H1 (cell line): Measurements from ENCODE around the gene CPT2. TPM values are rescaled to one million over a fixed set of nuclear protein-coding genes. Genes with fewer than 3 reads are reported as not detected.

Experiments used
- CTCF ChIA-PET: fragments of 300-600 bp; sonication (Branson Sonifier 250); formaldehyde crosslinking; loops from one replicate; lab custom pipeline; 2021; ENCODE audit not compliant: partially characterized antibody; lab: Charles Lee
- POLR2A ChIA-PET: fragments of 300-600 bp; sonication (Branson Sonifier 250); formaldehyde crosslinking; loops from one replicate; lab custom pipeline; 2021; ENCODE audit warnings: inconsistent platforms; ENCODE audit not compliant: partially characterized antibody; lab: Charles Lee
- DNase-seq, 2 experiments: peaks; one replicate each; pipeline versions ENCODE4 v3.0.0 to v3.0.0-alpha.2; 2010 to 2022; ENCODE audit warnings: low spot score in 2 of 2, low read depth in 1 of 2, mixed read lengths in 1 of 2
- FAIRE-seq: peaks from 2 replicates; lab custom pipeline; 2011; peaks lifted over from hg19 to GRCh38; lab: Jason Lieb, UNC
- H2AFZ ChIP-seq: 2 replicates; pipeline ENCODE4 v1.8.1; 2012; ENCODE audit warnings: low read length, inconsistent platforms
- H2AK5ac ChIP-seq: 2 replicates; pipeline ENCODE4 v1.6.1; 2013; ENCODE audit warnings: low read depth, low read length
- H2BK120ac ChIP-seq: replicated peaks from 2 replicates; pipeline ENCODE3; 2013; ENCODE audit warnings: low read depth, low read length, inconsistent platforms
- H2BK12ac ChIP-seq: 2 replicates; pipeline ENCODE4 v1.6.1; 2013; ENCODE audit warnings: low read depth, low read length
- H2BK15ac ChIP-seq: 2 replicates; pipeline ENCODE4 v1.6.1; 2013; ENCODE audit warnings: low read length
- H2BK20ac ChIP-seq: 2 replicates; pipeline ENCODE4 v1.6.1; 2013; ENCODE audit warnings: low read length
- H2BK5ac ChIP-seq: 2 replicates; pipeline ENCODE4 v1.6.1; 2013; ENCODE audit warnings: low read depth, low read length
- H3K14ac ChIP-seq: 2 replicates; pipeline ENCODE4 v1.6.1; 2013; ENCODE audit warnings: inconsistent platforms; ENCODE audit not compliant: insufficient read length
- H3K18ac ChIP-seq: 2 replicates; pipeline ENCODE4 v1.6.1; 2013; ENCODE audit warnings: low read length; ENCODE audit errors: extremely low read depth
- H3K23ac ChIP-seq: 2 replicates; pipeline ENCODE4 v1.6.1; 2013; ENCODE audit warnings: inconsistent platforms; ENCODE audit not compliant: insufficient read length
- H3K23me2 ChIP-seq: 2 replicates; pipeline ENCODE4 v1.6.1; 2013; ENCODE audit warnings: low read depth, low read length
- H3K27ac ChIP-seq: 2 replicates; pipeline ENCODE4 v1.6.1; 2011; ENCODE audit warnings: low read depth, low read length, inconsistent platforms
- H3K27me3 ChIP-seq, 4 experiments: replicated peaks in 1 of 4; 1 replicate in 1 of 4; 2 replicates in 3 of 4; pipeline versions ENCODE4 v1.6.1 to v1.8.1; 2011 to 2013; ENCODE audit warnings: low read length in 3 of 4, mild to moderate bottlenecking in 3 of 4, inconsistent platforms in 2 of 4, mixed read lengths in 2 of 4, moderate library complexity in 1 of 4; ENCODE audit not compliant: control insufficient read depth in 3 of 4, insufficient read depth in 3 of 4; ENCODE audit errors: extremely low read depth in 1 of 4
- H3K36me3 ChIP-seq, 4 experiments: 2 replicates each; pipeline versions ENCODE4 v1.6.1 to v1.8.1; 2011 to 2013; ENCODE audit warnings: mild to moderate bottlenecking in 4 of 4, low read length in 3 of 4, moderate library complexity in 2 of 4, control low read depth in 1 of 4, inconsistent platforms in 1 of 4; ENCODE audit not compliant: insufficient read depth in 4 of 4, control insufficient read depth in 2 of 4
- H3K4ac ChIP-seq: replicated peaks from 2 replicates; pipeline ENCODE3; 2013; ENCODE audit warnings: low read length, low read depth, mixed read lengths, inconsistent platforms; ENCODE audit not compliant: insufficient read length
- H3K4me1 ChIP-seq, 4 experiments: replicated peaks in 1 of 4; 1 replicate in 1 of 4; 2 replicates in 3 of 4; pipeline versions ENCODE4 v1.6.1 to v1.8.1; 2011 to 2013; ENCODE audit warnings: low read length in 3 of 4, inconsistent platforms in 2 of 4, mixed read lengths in 1 of 4; ENCODE audit not compliant: insufficient read depth in 4 of 4, control insufficient read depth in 3 of 4
- H3K4me2 ChIP-seq, 2 experiments: 2 replicates each; pipeline versions ENCODE4 v1.6.1 to v1.8.1; 2011 to 2013; ENCODE audit warnings: low read depth in 2 of 2, low read length in 2 of 2, control low read depth in 1 of 2, inconsistent platforms in 1 of 2, mild to moderate bottlenecking in 1 of 2; ENCODE audit not compliant: insufficient read depth in 1 of 2
- H3K4me3 ChIP-seq, 4 experiments: fragments of 200-600, 300-600 bp in 1 of 4; sonication (generic), shearing (Covaris generic), sonication (Bioruptor Twin) in 1 of 4; 2 replicates each; pipeline versions ENCODE4 v1.5.1 to v1.8.1; 2011 to 2016; ENCODE audit warnings: low read length in 4 of 4, low read depth in 3 of 4, control low read depth in 2 of 4, inconsistent platforms in 2 of 4, mild to moderate bottlenecking in 2 of 4, mixed read lengths in 1 of 4, moderate library complexity in 1 of 4; ENCODE audit not compliant: insufficient read depth in 2 of 4; ENCODE audit errors: extremely low read depth in 1 of 4
- H3K56ac ChIP-seq: replicated peaks from 2 replicates; pipeline ENCODE3; 2013; ENCODE audit warnings: low read depth, mild to moderate bottlenecking, mixed read lengths, low read length, inconsistent platforms; ENCODE audit not compliant: insufficient read length
- H3K79me1 ChIP-seq: 2 replicates; pipeline ENCODE4 v1.6.1; 2013; ENCODE audit warnings: low read depth, low read length, control low read depth
- H3K79me2 ChIP-seq, 2 experiments: 2 replicates each; pipeline versions ENCODE4 v1.6.1 to v1.8.1; 2012 to 2013; ENCODE audit warnings: low read length in 2 of 2, mild to moderate bottlenecking in 2 of 2, inconsistent platforms in 1 of 2; ENCODE audit not compliant: insufficient read depth in 2 of 2, control insufficient read depth in 1 of 2
- H3K9ac ChIP-seq, 4 experiments: replicated peaks in 1 of 4; 1 replicate in 1 of 4; 2 replicates in 3 of 4; pipeline versions ENCODE4 v1.6.1 to v1.8.1; 2011 to 2013; ENCODE audit warnings: low read depth in 3 of 4, low read length in 3 of 4, control low read depth in 2 of 4, mild to moderate bottlenecking in 2 of 4, moderate library complexity in 2 of 4, inconsistent platforms in 1 of 4; ENCODE audit errors: extremely low read depth in 1 of 4
- H3K9me3 ChIP-seq, 2 experiments: 2 replicates each; pipeline versions ENCODE4 v1.6.1 to v1.8.1; 2012 to 2013; ENCODE audit warnings: mild to moderate bottlenecking in 2 of 2, moderate library complexity in 2 of 2, control low read depth in 1 of 2, inconsistent platforms in 1 of 2, low read depth in 1 of 2, low read length in 1 of 2, mixed read lengths in 1 of 2; ENCODE audit not compliant: insufficient read depth in 2 of 2
- H4K20me1 ChIP-seq, 2 experiments: replicated peaks in 1 of 2; 2 replicates each; pipeline versions ENCODE3 to v1.8.1; 2011 to 2013; ENCODE audit warnings: inconsistent platforms in 2 of 2, low read length in 2 of 2, mild to moderate bottlenecking in 1 of 2; ENCODE audit not compliant: insufficient read depth in 2 of 2, control insufficient read depth in 1 of 2
- H4K5ac ChIP-seq: 2 replicates; pipeline ENCODE4 v1.6.1; 2013; ENCODE audit warnings: low read length, low read depth, mixed read lengths, inconsistent platforms; ENCODE audit not compliant: insufficient read length
- H4K8ac ChIP-seq: 2 replicates; pipeline ENCODE4 v1.8.0; 2013; ENCODE audit warnings: mild to moderate bottlenecking, moderate library complexity, low read length, inconsistent platforms; ENCODE audit not compliant: insufficient read depth; ENCODE audit errors: extremely low read depth
- H4K91ac ChIP-seq: replicated peaks from 2 replicates; pipeline ENCODE3; 2013; ENCODE audit warnings: low read length, mixed read lengths, inconsistent platforms; ENCODE audit not compliant: insufficient read length
- CTCF ChIP-seq, 3 experiments: IDR thresholded peaks; 1 replicate in 2 of 3; 2 replicates in 1 of 3; pipeline versions ENCODE4 v1.5.1 to v1.6.1; 2011; ENCODE audit warnings: low read length in 3 of 3, mild to moderate bottlenecking in 3 of 3, inconsistent platforms in 2 of 3, low read depth in 1 of 3, moderate library complexity in 1 of 3; ENCODE audit not compliant: insufficient read depth in 1 of 3; ENCODE audit errors: control extremely low read depth in 1 of 3
- E2F6 ChIP-seq: IDR thresholded peaks from 2 replicates; pipeline ENCODE4 v1.6.1; 2012; ENCODE audit warnings: inconsistent platforms
- RAD21 ChIP-seq, 2 experiments: IDR thresholded peaks in 1 of 2; conservative IDR thresholded peaks in 1 of 2; 2 replicates each; pipeline ENCODE4 v1.6.1; 2011; ENCODE audit warnings: low read depth in 2 of 2, low read length in 2 of 2, improper control_type of control experiment in 1 of 2, inconsistent platforms in 1 of 2, mild to moderate bottlenecking in 1 of 2, moderate library complexity in 1 of 2
- WGBS, 2 experiments: shearing (Covaris generic) in 1 of 2; methylation state at CpG; one replicate each; pipeline versions ENCODE4 v1.1.6 to v1.1.7; 2013 to 2015; ENCODE audit warnings: low lambda C conversion rate in 2 of 2, mixed read lengths in 2 of 2, inconsistent platforms in 1 of 2, low coverage in 1 of 2, missing lambda C conversion rate in 1 of 2; ENCODE audit not compliant: insufficient replicate concordance in 2 of 2, insufficient coverage in 1 of 2, insufficient read length in 1 of 2; ENCODE audit errors: extremely low coverage in 1 of 2, missing lambda C conversion rate in 1 of 2; 5-methylcytosine and 5-hydroxymethylcytosine counted together
- polyA plus RNA-seq, 7 experiments: library from polyadenylated mRNA; depleted of rRNA in 3 of 7; stranded (reverse) in 5 of 7; unstranded in 2 of 7; fragments of >200 nt in 5 of 7; fragments of 200-250 nt in 2 of 7; gene quantifications; 1 replicate in 5 of 7; 2 replicates in 1 of 7; 4 replicates in 1 of 7; pipeline versions ENCODE4 v1.2.1 to v1.2.3, GENCODE V29; 2011 to 2013; ENCODE audit warnings: missing spikeins in 2 of 7, mixed read lengths in 2 of 7
- total RNA-seq: library from RNA; stranded (reverse); fragmentation: NEBNext Ultra II Directional; extraction: Animal tissue kit (Norgen Biotek cat#: 25700); gene quantifications from 2 replicates; pipeline ENCODE4 v1.2.1, GENCODE V29; 2021

Gene CPT2
- total and polyA plus RNA-seq, 2 of the 8 experiments (the other 6 are each of a cell fraction or from before 2014, with no cell fraction given): 23.9 to 25.5 TPM

- Histone ChIP-seq H2BK120ac (no peak overlapping the region), H4K20me1 (no peaks in the 10 kb centered on the region), H3K79me1 (no peaks in the 10 kb centered on the region), H2BK15ac (no peak overlapping the region), H3K14ac (no peak overlapping the region), H3K79me2 (no peaks in the 10 kb centered on the region), H3K4me1 (no peaks in the 10 kb centered on the region), H3K4ac (no peak overlapping the region), H3K23me2 (no peaks in the 10 kb centered on the region), H3K27ac (no peak overlapping the region), H3K56ac (no peak overlapping the region), H2BK20ac (no peak overlapping the region), H4K91ac (no peak overlapping the region), H2BK12ac (no peak overlapping the region), H3K36me3 (no peaks in the 10 kb centered on the region), H2AFZ (no peak overlapping the region), H3K18ac (no peak overlapping the region), H3K27me3 (no peaks in the 10 kb centered on the region; a peak in 1 of 7 replicates), H4K5ac (no peak overlapping the region), H3K9me3 (no peaks in the 10 kb centered on the region), H3K23ac (no peak overlapping the region), H4K8ac (no peak overlapping the region), H2AK5ac (no peak overlapping the region), H3K4me2 (no peak overlapping the region), H3K9ac (no peak overlapping the region), H3K4me3 (no peak overlapping the region), H2BK5ac (no peak overlapping the region)
- DNase-seq (no peak), FAIRE-seq (no peak)
- TF ChIP-seq CTCF (IDR thresholded peaks at IDR 0.05; ENCODE audit: control extremely low read depth in 1 of 3, insufficient read depth in 1 of 3, low read depth in 1 of 3, low read length in 3 of 3) (peak in 2 of 3 experiments; percentile 19 to 20; a peak in 2 of 4 replicates), RAD21 (IDR thresholded peaks at IDR 0.05 in 1 of 2, conservative IDR thresholded peaks at IDR 0.05 in 1 of 2; ENCODE audit: low read depth in 2 of 2, low read length in 2 of 2) (peak in 1 of 2 experiments; percentile 24; a peak in 1 of 4 replicates), E2F6 (no peak)
- WGBS, 2 experiments: 76% methylated on average over 10 of the region's 10 CpGs; no CpG with 5 or more reads in 1 of the 2 experiments
- CTCF ChIA-PET: interaction anchor here (0.7 to 2.0 kb wide), 7 partner anchors 9 to 288 kb away, joined by 3 to 6 read pairs (median 3); no protein-coding TSS in a partner anchor
- POLR2A ChIA-PET: no interaction called here
These were observed 6.4 kb upstream of the CPT2 start for GRCh38 chr1:53190210-53190611.
